Hepatocyte (in vitro differentiated cells): Measurements from ENCODE around the gene SBK3. TPM values are rescaled to one million over a fixed set of nuclear protein-coding genes. Genes with fewer than 3 reads are reported as not detected.

Experiments used
- DNase-seq: peaks from one replicate; pipeline ENCODE4 v3.0.0-alpha.2; 2016; ENCODE audit warnings: low spot score
- H2AFZ ChIP-seq: fragments of 200-600 bp; sonication (generic); 2 replicates; pipeline ENCODE4 v1.6.0; 2016; ENCODE audit warnings: antibody characterized with exemption, mild to moderate bottlenecking
- H3K27ac ChIP-seq: fragments of 200-600 bp; sonication (generic); 2 replicates; pipeline ENCODE4 v1.5.1; 2016; ENCODE audit warnings: mild to moderate bottlenecking
- H3K27me3 ChIP-seq: fragments of 200-600 bp; sonication (generic); 2 replicates; pipeline ENCODE4 v1.6.1; 2016
- H3K36me3 ChIP-seq: fragments of 200-600 bp; sonication (generic); replicated peaks from 2 replicates; pipeline ENCODE4 v1.5.1; 2016; ENCODE audit warnings: low read depth; ENCODE audit not compliant: insufficient read depth
- H3K4me1 ChIP-seq: fragments of 200-600 bp; sonication (generic); 2 replicates; pipeline ENCODE4 v1.5.1; 2016; ENCODE audit warnings: mild to moderate bottlenecking, moderate library complexity; ENCODE audit not compliant: insufficient read depth
- H3K4me2 ChIP-seq: fragments of 200-600 bp; sonication (generic); 2 replicates; pipeline ENCODE4 v1.6.0; 2016
- H3K4me3 ChIP-seq: fragments of 200-600 bp; sonication (generic); 2 replicates; pipeline ENCODE4 v1.5.1; 2016; ENCODE audit warnings: mild to moderate bottlenecking
- H3K79me2 ChIP-seq: fragments of 200-600 bp; sonication (generic); 2 replicates; pipeline ENCODE4 v1.6.0; 2017; ENCODE audit warnings: mild to moderate bottlenecking
- H3K9me2 ChIP-seq: fragments of 200-600 bp; sonication (generic); replicated peaks from 2 replicates; pipeline ENCODE4 v1.6.0; 2017; ENCODE audit warnings: mild to moderate bottlenecking; ENCODE audit not compliant: insufficient read depth
- H3K9me3 ChIP-seq: fragments of 200-600 bp; sonication (generic); 2 replicates; pipeline ENCODE4 v1.5.1; 2016; ENCODE audit warnings: low read depth, mild to moderate bottlenecking
- H4K20me1 ChIP-seq: fragments of 200-600 bp; sonication (generic); 2 replicates; pipeline ENCODE4 v1.6.0; 2016; ENCODE audit warnings: mild to moderate bottlenecking; ENCODE audit not compliant: insufficient read depth, poor library complexity, severe bottlenecking
- CTCF ChIP-seq: fragments of 200-600 bp; sonication (generic); IDR thresholded peaks from 2 replicates; pipeline ENCODE4 v1.5.1; 2016; ENCODE audit warnings: antibody characterized with exemption, mild to moderate bottlenecking; ENCODE audit not compliant: poor library complexity
- EZH2 ChIP-seq: fragments of 200-600 bp; sonication (generic); IDR thresholded peaks from 2 replicates; pipeline ENCODE4 v1.6.1; 2016; ENCODE audit warnings: antibody characterized with exemption, mild to moderate bottlenecking, borderline replicate concordance
- EZH2phosphoT487 ChIP-seq: fragments of 200-600 bp; sonication (generic); IDR thresholded peaks from one replicate; pipeline ENCODE4 v1.6.1; 2018; ENCODE audit warnings: antibody characterized with exemption, mild to moderate bottlenecking, low read depth, moderate library complexity; ENCODE audit not compliant: unreplicated experiment, severe bottlenecking
- WGBS: methylation state at CpG from one replicate; pipeline ENCODE4 v1.1.6; 2016; ENCODE audit warnings: low lambda C conversion rate; ENCODE audit errors: missing lambda C conversion rate; 5-methylcytosine and 5-hydroxymethylcytosine counted together
- polyA plus RNA-seq: library from polyadenylated mRNA; unstranded; fragments of >200 nt; fragmentation: Nextera tagmentation; extraction: Ambion mirVana; gene quantifications from 2 replicates; pipeline ENCODE4 v1.2.1, GENCODE V29; 2016
- total RNA-seq: library from RNA; depleted of rRNA; stranded (reverse); fragments of >200 nt; gene quantifications from 2 replicates; pipeline ENCODE4 v1.2.3, GENCODE V29; 2014

The SBK3 gene
- total and polyA plus RNA-seq, 2 experiments from 2014 or later: 0.57 TPM; not detected in 1

GRCh38 chr19:55590617-55591016, 45.3 kb upstream of the SBK3 start:
- Histone ChIP-seq H2AFZ (no peak overlapping the region), H3K9me2 (no peaks in the 10 kb centered on the region), H3K79me2 (no peaks in the 10 kb centered on the region), H3K36me3 (no peaks in the 10 kb centered on the region), H3K4me1 (peaks cover 7% of the 10 kb centered on the region), H3K27me3 (no peaks in the 10 kb centered on the region), H4K20me1 (no peaks in the 10 kb centered on the region), H3K9me3 (no peaks in the 10 kb centered on the region), H3K27ac (no peak overlapping the region), H3K4me2 (no peak overlapping the region), H3K4me3 (no peak overlapping the region)
- 83% methylated on average over 10 of the region's 10 CpGs for WGBS
- TF ChIP-seq CTCF (no peak), EZH2 (no peak), EZH2phosphoT487 (no peak)
- no peak for DNase-seq

DNA sequence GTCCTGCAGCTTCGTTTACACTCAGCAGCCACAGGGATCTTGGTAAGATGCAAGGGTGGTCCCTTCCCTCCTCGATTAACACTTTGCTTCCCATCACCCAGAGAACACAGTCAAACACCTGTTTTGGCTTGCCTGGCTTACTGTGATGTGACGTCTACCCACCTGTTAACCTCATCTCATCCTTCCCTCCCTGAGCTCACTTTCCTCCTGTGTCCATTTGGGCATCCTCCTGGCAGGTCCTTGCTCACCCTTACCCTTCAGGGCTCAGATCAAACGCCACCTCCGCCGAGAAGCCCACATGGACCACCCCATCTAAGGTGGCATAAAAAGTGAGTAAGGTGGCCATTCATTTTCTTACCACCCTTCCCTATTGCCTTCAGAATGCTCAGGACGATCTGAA, 44.8 kb upstream of the SBK3 start:
- no peak for TF ChIP-seq EZH2
- no peak for TF ChIP-seq CTCF
- TF ChIP-seq EZH2phosphoT487: no peak
- 60% methylated on average over 7 of the region's 7 CpGs for WGBS
- no peaks in the 10 kb centered on the region for H3K36me3 ChIP-seq
- H3K9me2 ChIP-seq: no peaks in the 10 kb centered on the region
- H3K4me3 ChIP-seq: no peak overlapping the region
- H3K27me3 ChIP-seq: no peaks in the 10 kb centered on the region
- no peak overlapping the region for H2AFZ ChIP-seq
- no peaks in the 10 kb centered on the region for H3K9me3 ChIP-seq
- H3K4me2 ChIP-seq: no peak overlapping the region
- H4K20me1 ChIP-seq: no peaks in the 10 kb centered on the region
- H3K79me2 ChIP-seq: no peaks in the 10 kb centered on the region
- no peak for DNase-seq
- H3K27ac ChIP-seq: no peak overlapping the region
- peaks cover 7% of the 10 kb centered on the region for H3K4me1 ChIP-seq

- Histone ChIP-seq H3K4me2 (no peak overlapping the region), H3K4me3 (no peak overlapping the region), H2AFZ (no peak overlapping the region), H4K20me1 (no peaks in the 10 kb centered on the region), H3K4me1 (peaks cover 7% of the 10 kb centered on the region), H3K9me2 (no peaks in the 10 kb centered on the region), H3K36me3 (no peaks in the 10 kb centered on the region), H3K27ac (no peak overlapping the region), H3K9me3 (no peaks in the 10 kb centered on the region), H3K79me2 (no peaks in the 10 kb centered on the region), H3K27me3 (no peaks in the 10 kb centered on the region)
- TF ChIP-seq EZH2: no peak
- no peak for DNase-seq
- 95% methylated on average over 8 of the region's 8 CpGs for WGBS
Observed at GRCh38 chr19:55588738-55589137, 43.4 kb upstream of the SBK3 start.

- Histone ChIP-seq H3K4me2 (peak overlapping the region; percentile 75), H4K20me1 (no peaks in the 10 kb centered on the region), H3K79me2 (no peaks in the 10 kb centered on the region), H3K36me3 (no peaks in the 10 kb centered on the region), H3K9me2 (no peaks in the 10 kb centered on the region), H3K9me3 (no peaks in the 10 kb centered on the region), H3K4me3 (no peak overlapping the region), H2AFZ (peak overlapping the region; percentile 2), H3K27ac (peak overlapping the region; percentile 85), H3K27me3 (no peaks in the 10 kb centered on the region), H3K4me1 (peaks cover 7% of the 10 kb centered on the region)
- WGBS: under 1% methylated on average over 38 of the region's 40 CpGs
- DNase-seq: peak; percentile 98
- TF ChIP-seq EZH2: no peak
- no peak for TF ChIP-seq CTCF
- TF ChIP-seq EZH2phosphoT487: no peak
Observed at GRCh38 chr19:55586976-55587668, 41.8 kb upstream of the SBK3 start.
